Fibroblast of the aortic adventitia (primary cell): ENCODE data around the gene GRK6. TPM values are rescaled to one million over a fixed set of nuclear protein-coding genes. Genes with fewer than 3 reads are reported as not detected.

Source experiments
- DNase-seq: peaks from one replicate; pipeline ENCODE4 v3.0.0-alpha.2; 2010; ENCODE audit warnings: low read depth
- H3K4me3 ChIP-seq: 2 replicates; pipeline ENCODE4 v1.5.1; 2011; ENCODE audit warnings: low read depth, mild to moderate bottlenecking, control low read depth, low read length, moderate library complexity
- total RNA-seq: library from RNA; depleted of rRNA; stranded (reverse); fragments of >200 nt; gene quantifications from 2 replicates; pipeline ENCODE4 v1.2.3, GENCODE V29; 2012; ENCODE audit warnings: low replicate concordance
- TF ChIP-seq, protein P1 (sequence below): IDR thresholded peaks from 2 replicates; pipeline ENCODE4 v1.5.1; 2011; ENCODE audit warnings: mild to moderate bottlenecking, low read length, control low read depth, inconsistent platforms; ENCODE audit not compliant: insufficient read depth

GRK6 gene
- total RNA-seq, 1 donor: 15.7 TPM

DNA sequence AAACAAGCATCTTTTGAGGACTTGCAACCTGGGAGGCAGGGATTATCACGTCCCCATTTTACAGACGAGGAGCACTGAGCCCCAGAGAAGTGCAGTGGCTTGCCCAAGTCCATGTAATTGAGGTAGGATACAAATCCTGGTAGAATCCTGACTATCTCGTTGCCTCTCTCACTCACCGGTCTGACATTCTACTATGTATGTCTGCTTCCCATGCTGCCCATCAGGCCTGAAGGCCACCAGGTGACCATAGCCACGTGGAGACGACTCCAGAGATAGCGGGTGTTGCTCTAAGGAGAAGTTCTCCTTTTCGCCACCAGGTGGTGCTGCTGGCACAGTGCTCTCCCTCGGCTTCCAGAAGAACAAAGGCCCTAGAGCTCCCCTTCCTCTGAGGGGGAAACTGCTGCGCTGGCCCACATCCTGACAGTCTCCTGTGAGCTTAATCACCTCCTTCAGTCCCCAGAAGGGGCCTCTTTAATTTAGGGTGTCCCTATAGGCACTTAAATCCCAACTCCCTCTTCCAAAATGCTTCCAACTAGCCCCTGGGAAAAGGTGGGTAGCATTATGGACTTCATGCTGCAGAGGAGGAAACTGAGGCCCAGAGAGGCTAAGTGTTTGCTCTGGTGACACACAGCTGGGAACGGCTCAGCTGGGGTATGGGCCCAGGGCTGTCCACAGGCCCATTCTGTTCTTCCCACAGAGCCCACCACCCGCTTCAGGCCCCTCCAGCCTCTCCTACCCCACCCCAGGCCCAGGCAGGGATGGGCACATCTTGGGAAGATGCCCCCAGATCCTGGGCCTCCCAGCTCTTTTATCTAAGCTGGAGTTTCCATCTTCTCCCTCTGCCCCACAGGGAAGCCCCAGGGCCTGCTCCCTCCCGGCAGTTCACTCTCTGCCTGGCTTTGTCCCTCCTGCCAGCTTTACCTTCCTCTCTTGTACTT, 35.8 kb upstream of the GRK6 start:
- peak; percentile 85 for DNase-seq
- no peak overlapping the region for H3K4me3 ChIP-seq
- TF ChIP-seq, protein P1, sequence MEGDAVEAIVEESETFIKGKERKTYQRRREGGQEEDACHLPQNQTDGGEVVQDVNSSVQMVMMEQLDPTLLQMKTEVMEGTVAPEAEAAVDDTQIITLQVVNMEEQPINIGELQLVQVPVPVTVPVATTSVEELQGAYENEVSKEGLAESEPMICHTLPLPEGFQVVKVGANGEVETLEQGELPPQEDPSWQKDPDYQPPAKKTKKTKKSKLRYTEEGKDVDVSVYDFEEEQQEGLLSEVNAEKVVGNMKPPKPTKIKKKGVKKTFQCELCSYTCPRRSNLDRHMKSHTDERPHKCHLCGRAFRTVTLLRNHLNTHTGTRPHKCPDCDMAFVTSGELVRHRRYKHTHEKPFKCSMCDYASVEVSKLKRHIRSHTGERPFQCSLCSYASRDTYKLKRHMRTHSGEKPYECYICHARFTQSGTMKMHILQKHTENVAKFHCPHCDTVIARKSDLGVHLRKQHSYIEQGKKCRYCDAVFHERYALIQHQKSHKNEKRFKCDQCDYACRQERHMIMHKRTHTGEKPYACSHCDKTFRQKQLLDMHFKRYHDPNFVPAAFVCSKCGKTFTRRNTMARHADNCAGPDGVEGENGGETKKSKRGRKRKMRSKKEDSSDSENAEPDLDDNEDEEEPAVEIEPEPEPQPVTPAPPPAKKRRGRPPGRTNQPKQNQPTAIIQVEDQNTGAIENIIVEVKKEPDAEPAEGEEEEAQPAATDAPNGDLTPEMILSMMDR: peak; percentile 95

DNA sequence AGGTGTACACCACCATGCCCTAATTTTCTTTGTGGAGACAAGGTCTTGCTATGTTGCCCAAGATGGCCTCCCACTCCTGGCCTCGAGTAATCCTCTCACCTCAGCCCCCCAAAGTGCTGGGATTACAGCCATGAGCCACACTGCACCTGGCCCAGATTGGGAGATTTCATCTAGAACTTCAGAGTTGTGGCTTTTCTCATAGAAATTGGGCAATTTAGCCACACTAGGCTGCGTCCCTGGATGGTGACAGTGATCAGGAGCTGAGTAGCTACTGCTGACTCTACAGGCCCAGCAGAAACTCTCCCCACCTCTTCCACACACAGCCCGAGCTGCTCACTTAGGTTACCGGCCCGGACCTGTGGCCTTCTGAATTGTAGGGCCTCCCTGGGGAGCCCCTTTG, 33.7 kb upstream of the GRK6 start:
- DNase-seq: no peak
- H3K4me3 ChIP-seq: no peak overlapping the region
- TF ChIP-seq, protein P1: no peak

DNA sequence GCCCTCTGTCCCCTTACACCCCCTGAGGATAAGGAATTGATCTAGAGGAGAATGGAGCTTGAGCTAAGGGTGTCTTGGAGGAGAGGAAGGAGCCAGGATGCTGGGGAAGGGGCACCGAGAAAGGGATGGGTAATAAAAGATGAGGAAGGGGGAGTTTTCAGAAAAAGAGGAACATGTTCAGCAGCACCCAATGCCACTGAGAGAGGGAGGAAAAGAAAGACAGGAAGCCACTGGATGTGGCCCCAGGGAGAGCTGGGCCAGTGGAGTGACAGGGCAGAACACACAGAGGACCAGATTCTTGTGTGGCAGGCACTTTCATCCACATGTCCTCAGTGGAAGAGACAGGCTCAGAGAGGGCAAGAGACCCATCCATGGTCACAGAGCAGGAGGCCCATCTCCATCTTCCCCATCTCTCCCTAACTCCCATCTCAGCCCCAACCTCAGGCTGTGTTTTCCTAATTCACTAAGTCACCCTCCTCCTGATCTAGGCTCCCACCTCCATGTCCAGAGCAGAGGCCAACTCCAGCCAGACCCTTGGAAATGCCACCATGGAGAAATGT, 33.2 kb upstream of the GRK6 start:
- no peak for DNase-seq
- H3K4me3 ChIP-seq: no peak overlapping the region
- TF ChIP-seq, protein P1: no peak

DNA sequence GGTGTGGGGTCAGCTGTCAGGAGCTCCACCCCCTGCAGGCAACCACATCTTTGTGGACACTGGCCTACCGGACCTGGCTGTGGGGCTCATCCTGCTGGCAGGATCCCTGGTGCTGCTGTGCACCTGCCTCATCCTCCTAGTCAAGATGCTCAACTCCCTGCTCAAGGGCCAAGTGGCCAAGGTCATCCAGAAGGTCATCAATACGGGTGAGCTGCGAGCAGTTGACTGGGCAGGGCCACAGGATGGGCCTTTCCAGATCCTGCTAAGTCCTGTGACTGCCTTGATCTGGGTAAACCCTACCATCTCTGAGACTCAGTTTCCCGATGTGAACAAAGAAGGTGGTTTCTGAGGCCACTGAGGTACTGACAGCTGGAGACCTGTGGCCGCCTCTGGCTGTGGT, 32.5 kb upstream of the GRK6 start:
- no peak overlapping the region for H3K4me3 ChIP-seq
- no peak for DNase-seq
- TF ChIP-seq, protein P1: no peak

DNA sequence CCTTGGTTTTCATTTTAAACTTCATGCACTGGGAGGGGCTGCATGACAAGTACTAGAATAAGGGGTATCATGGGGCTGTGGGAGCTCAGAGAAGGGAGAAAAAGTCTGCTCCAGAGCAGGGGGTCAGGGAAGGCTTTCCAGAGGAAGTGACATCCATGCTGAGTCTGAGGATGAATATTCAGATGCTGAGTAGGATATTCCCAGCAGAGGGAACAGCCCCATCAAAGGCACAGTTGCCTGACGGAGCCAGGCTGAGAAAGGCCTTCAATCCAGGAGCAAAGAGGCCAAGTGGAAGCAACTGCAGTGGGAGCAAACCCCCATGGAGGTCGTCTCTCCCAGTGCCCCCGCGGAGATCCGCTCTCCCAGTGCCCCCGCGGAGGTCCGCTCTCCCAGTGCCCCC, 30.4 kb upstream of the GRK6 start:
- no peak for DNase-seq
- H3K4me3 ChIP-seq: no peak overlapping the region
- TF ChIP-seq, protein P1: no peak

DNA sequence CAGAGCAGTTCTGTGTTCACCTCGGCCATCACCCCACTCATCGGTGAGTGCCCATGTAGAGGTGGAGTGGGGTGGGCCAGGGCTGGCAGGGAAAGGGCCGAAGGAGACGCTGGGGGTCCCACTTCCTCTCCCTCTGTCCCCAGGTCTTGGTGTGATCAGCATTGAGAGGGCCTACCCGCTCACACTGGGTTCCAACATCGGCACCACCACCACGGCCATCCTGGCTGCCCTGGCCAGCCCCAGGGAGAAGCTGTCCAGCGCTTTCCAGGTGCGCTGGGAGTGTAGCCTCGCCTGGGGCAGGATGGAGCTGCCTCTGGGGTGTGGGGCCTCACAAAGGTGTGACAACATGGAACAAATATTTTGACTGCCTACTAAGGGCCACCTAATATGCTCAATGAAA, 29.7 kb upstream of the GRK6 start:
- TF ChIP-seq, protein P1: no peak
- H3K4me3 ChIP-seq: no peak overlapping the region
- DNase-seq: no peak
